NCI-H226 (cell line): ENCODE measurements around the gene PLXNA4.

Experiments used
- DNase-seq: peaks from one replicate; pipeline ENCODE4 v3.0.0-alpha.2; 2015

The PLXNA4 gene

GRCh38 chr7:132125872-132126595 lies 450.2 kb downstream of the PLXNA4 start:
- no peak for DNase-seq

GRCh38 chr7:132125096-132125495 lies 451.2 kb downstream of the PLXNA4 start:
- no peak for DNase-seq

GRCh38 chr7:132124575-132124974 lies 451.7 kb downstream of the PLXNA4 start:
- DNase-seq: no peak

- no peak for DNase-seq
These were observed 452.5 kb downstream of the PLXNA4 start for GRCh38 chr7:132123773-132124172.

- no peak for DNase-seq
These were observed 453.4 kb downstream of the PLXNA4 start for GRCh38 chr7:132122901-132123300.

GRCh38 chr7:132121987-132122386 lies 454.3 kb downstream of the PLXNA4 start:
- DNase-seq: no peak

- no peak for DNase-seq
These were observed 457.6 kb downstream of the PLXNA4 start for GRCh38 chr7:132118641-132119040.

- DNase-seq: no peak
These were observed 458.6 kb downstream of the PLXNA4 start for GRCh38 chr7:132117636-132118035.

GRCh38 chr7:132117181-132117580 lies 459.1 kb downstream of the PLXNA4 start:
- DNase-seq: peak; percentile 77

GRCh38 chr7:132116369-132116768 lies 459.9 kb downstream of the PLXNA4 start:
- DNase-seq: peak; percentile 84

- no peak for DNase-seq
These were observed 460.5 kb downstream of the PLXNA4 start for GRCh38 chr7:132115758-132116157.

GRCh38 chr7:132115028-132115427 lies 461.2 kb downstream of the PLXNA4 start:
- DNase-seq: no peak

GRCh38 chr7:132114411-132114810 lies 461.9 kb downstream of the PLXNA4 start:
- no peak for DNase-seq

GRCh38 chr7:132113536-132114371 lies 462.5 kb downstream of the PLXNA4 start:
- no peak for DNase-seq

- DNase-seq: no peak
These were observed 463.6 kb downstream of the PLXNA4 start for GRCh38 chr7:132112657-132113056.

- no peak for DNase-seq
These were observed 464.2 kb downstream of the PLXNA4 start for GRCh38 chr7:132112106-132112505.

- DNase-seq: no peak
These were observed 465.6 kb downstream of the PLXNA4 start for GRCh38 chr7:132110692-132111091.

- no peak for DNase-seq
These were observed 466.5 kb downstream of the PLXNA4 start for GRCh38 chr7:132109769-132110168.

- DNase-seq: no peak
These were observed 467.7 kb downstream of the PLXNA4 start for GRCh38 chr7:132108563-132108962.

- DNase-seq: no peak
These were observed 469.8 kb downstream of the PLXNA4 start for GRCh38 chr7:132106491-132106890.

- DNase-seq: no peak
These were observed 471.2 kb downstream of the PLXNA4 start for GRCh38 chr7:132105096-132105495.

- no peak for DNase-seq
These were observed 472.6 kb downstream of the PLXNA4 start for GRCh38 chr7:132103718-132104117.

- DNase-seq: no peak
These were observed 473.3 kb downstream of the PLXNA4 start for GRCh38 chr7:132102942-132103341.

GRCh38 chr7:132102391-132102790 lies 473.9 kb downstream of the PLXNA4 start:
- DNase-seq: no peak
